Endothelial cell of umbilical vein (primary cell): Measurements from ENCODE around the gene UIMC1. TPM values are rescaled to one million over a fixed set of nuclear protein-coding genes. Genes with fewer than 3 reads are reported as not detected.

Experiments
- BruUV-seq: library from RNA; stranded (reverse); fragments of 400-500 nt; replicated peaks from 2 replicates; lab custom pipeline; 2021; lab: Mats Ljungman, UMichigan
- CTCF ChIA-PET: fragments of 300-600, 350-600 bp; sonication (Branson Sonifier 250); formaldehyde crosslinking; loops from one replicate; lab custom pipeline; 2021; ENCODE audit warnings: antibody characterized with exemption, inconsistent platforms; lab: Charles Lee
- POLR2A ChIA-PET: fragments of 300-600, 350-600 bp; sonication (Branson Sonifier 250); formaldehyde crosslinking; loops from one replicate; lab custom pipeline; 2021; ENCODE audit warnings: antibody characterized with exemption, inconsistent platforms; lab: Charles Lee
- DNase-seq: peaks from one replicate; pipeline ENCODE4 v3.0.0-alpha.2; 2011; ENCODE audit warnings: low read depth, low spot score
- FAIRE-seq: peaks from 2 replicates; lab custom pipeline; 2011; peaks lifted over from hg19 to GRCh38; lab: Jason Lieb, UNC
- H2AFZ ChIP-seq: 2 replicates; pipeline ENCODE4 v1.6.0; 2012; ENCODE audit warnings: low read depth, low read length, control low read depth, inconsistent platforms
- H3K27ac ChIP-seq: 2 replicates; pipeline ENCODE4 v1.5.1; 2011; ENCODE audit warnings: low read depth, mild to moderate bottlenecking, control low read depth, low read length, moderate library complexity; ENCODE audit not compliant: insufficient read depth
- H3K27me3 ChIP-seq, 2 experiments: 2 replicates each; pipeline versions ENCODE4 v1.6.0 to v1.6.1; 2011; ENCODE audit warnings: low read length in 2 of 2, mixed read lengths in 1 of 2; ENCODE audit not compliant: control insufficient read depth in 2 of 2, insufficient read depth in 2 of 2
- H3K36me3 ChIP-seq, 2 experiments: 2 replicates in 1 of 2; 3 replicates in 1 of 2; pipeline ENCODE4 v1.5.1; 2011; ENCODE audit warnings: low read length in 2 of 2, mild to moderate bottlenecking in 1 of 2, moderate library complexity in 1 of 2; ENCODE audit not compliant: control insufficient read depth in 2 of 2, insufficient read depth in 2 of 2; ENCODE audit errors: extremely low read depth in 1 of 2
- H3K4me1 ChIP-seq: 3 replicates; pipeline ENCODE4 v1.5.1; 2011; ENCODE audit warnings: mild to moderate bottlenecking, low read length; ENCODE audit not compliant: control insufficient read depth, insufficient read depth; ENCODE audit errors: extremely low read depth
- H3K4me2 ChIP-seq: 2 replicates; pipeline ENCODE4 v1.6.1; 2011; ENCODE audit warnings: low read length, control low read depth, mixed read lengths; ENCODE audit not compliant: insufficient read depth
- H3K4me3 ChIP-seq, 3 experiments: fragments of 200-600 bp in 1 of 3; sonication (generic), shearing (Covaris generic) in 1 of 3; replicated peaks in 1 of 3; 2 replicates each; pipeline ENCODE4 v1.5.1; 2011 to 2016; ENCODE audit warnings: control low read depth in 3 of 3, low read length in 3 of 3, mild to moderate bottlenecking in 2 of 3, inconsistent platforms in 1 of 3, low read depth in 1 of 3, moderate library complexity in 1 of 3; ENCODE audit not compliant: insufficient read depth in 1 of 3
- H3K79me2 ChIP-seq: 2 replicates; pipeline ENCODE4 v1.6.0; 2012; ENCODE audit warnings: low read length, inconsistent platforms; ENCODE audit not compliant: control insufficient read depth, insufficient read depth
- H3K9ac ChIP-seq: replicated peaks from 2 replicates; pipeline ENCODE3; 2011; ENCODE audit warnings: low read length, control low read depth; ENCODE audit not compliant: insufficient read depth; ENCODE audit errors: extremely low read depth
- H3K9me1 ChIP-seq: replicated peaks from 3 replicates; pipeline ENCODE4 v1.6.0; 2011; ENCODE audit warnings: mild to moderate bottlenecking, low read length; ENCODE audit not compliant: control insufficient read depth, insufficient read depth; ENCODE audit errors: extremely low read depth
- H3K9me3 ChIP-seq: replicated peaks from 2 replicates; pipeline ENCODE4 v1.5.1; 2012; ENCODE audit warnings: low read length, inconsistent platforms; ENCODE audit not compliant: control insufficient read depth, insufficient read depth
- H4K20me1 ChIP-seq: replicated peaks from 2 replicates; pipeline ENCODE3; 2011; ENCODE audit warnings: mild to moderate bottlenecking, low read length; ENCODE audit not compliant: control insufficient read depth, insufficient read depth; ENCODE audit errors: extremely low read depth
- EZH2 ChIP-seq: IDR thresholded peaks from 2 replicates; pipeline ENCODE4 v1.6.1; 2012; ENCODE audit warnings: borderline replicate concordance, low read depth, mild to moderate bottlenecking, moderate library complexity, low read length, inconsistent platforms; ENCODE audit not compliant: severe bottlenecking
- FOS ChIP-seq: IDR thresholded peaks from 2 replicates; pipeline ENCODE4 v1.6.1; 2011; ENCODE audit warnings: mild to moderate bottlenecking, low read length, moderate library complexity, borderline replicate concordance; ENCODE audit not compliant: insufficient read depth
- GATA2 ChIP-seq: IDR thresholded peaks from 2 replicates; pipeline ENCODE4 v1.7.0; 2011; ENCODE audit warnings: low read depth, mild to moderate bottlenecking, moderate library complexity, mixed read lengths, low read length; ENCODE audit not compliant: insufficient read length, insufficient read depth
- JUN ChIP-seq: IDR thresholded peaks from 2 replicates; pipeline ENCODE4 v1.6.1; 2011; ENCODE audit warnings: borderline replicate concordance, low read depth; ENCODE audit not compliant: insufficient read length, insufficient read depth
- MYC ChIP-seq: IDR thresholded peaks from one replicate; pipeline ENCODE4 v1.6.1; 2011; ENCODE audit warnings: mild to moderate bottlenecking, low read depth, low read length
- POLR2A ChIP-seq: IDR thresholded peaks from 2 replicates; pipeline ENCODE4 v1.6.1; 2012; ENCODE audit warnings: low read depth, mild to moderate bottlenecking, control low read depth, low read length
- POLR2AphosphoS5 ChIP-seq: IDR thresholded peaks from 2 replicates; pipeline ENCODE4 v1.6.1; 2012; ENCODE audit warnings: low read depth, mild to moderate bottlenecking, control low read depth, low read length, moderate library complexity; ENCODE audit not compliant: insufficient read depth
- dilution Hi-C: fragments of 300-500 bp; cut with MboI; formaldehyde crosslinking; loops from one replicate; pipeline ENCODE4 v1.15.0; 2019; ENCODE audit warnings: low sequenced_read_pairs; ENCODE audit not compliant: extremely low pct_ligation_motif_present
- intact Hi-C: fragments of 100-400 bp; cut with micrococcal nuclease; formaldehyde crosslinking; loops from one replicate; pipeline ENCODE4 v1.10.0; 2022
- polyA plus RNA-seq, 4 experiments: library from polyadenylated mRNA; depleted of rRNA in 3 of 4; stranded (reverse) in 3 of 4; unstranded in 1 of 4; fragments of >200 nt; gene quantifications; 2 replicates each; pipeline versions ENCODE4 v1.2.1 to v1.2.3, GENCODE V29; 2011 to 2012; ENCODE audit warnings: missing spikeins in 1 of 4
- total RNA-seq: library from RNA; stranded (reverse); gene quantifications from 2 replicates; pipeline ENCODE4 v1.2.3, GENCODE V29; 2021
- TF ChIP-seq, protein P1 (sequence below), 2 donors: IDR thresholded peaks; 1 replicate in 1 of 2; 2 replicates in 1 of 2; pipeline ENCODE4 v1.5.1; 2011; ENCODE audit warnings: low read length in 2 of 2, mild to moderate bottlenecking in 2 of 2, moderate library complexity in 2 of 2, control low read depth in 1 of 2, inconsistent platforms in 1 of 2, low read depth in 1 of 2; ENCODE audit not compliant: insufficient read depth in 1 of 2; ENCODE audit errors: extremely low read depth in 1 of 2
- TF ChIP-seq, protein P2 (sequence below): IDR thresholded peaks from 2 replicates; pipeline ENCODE4 v1.6.1; 2011; ENCODE audit not compliant: insufficient read depth, insufficient read length

UIMC1 gene
- total and polyA plus RNA-seq, 2 donors (not counting 3 experiments of a cell fraction or from before 2014, with no cell fraction given): 17.2 to 60.1 TPM

DNA sequence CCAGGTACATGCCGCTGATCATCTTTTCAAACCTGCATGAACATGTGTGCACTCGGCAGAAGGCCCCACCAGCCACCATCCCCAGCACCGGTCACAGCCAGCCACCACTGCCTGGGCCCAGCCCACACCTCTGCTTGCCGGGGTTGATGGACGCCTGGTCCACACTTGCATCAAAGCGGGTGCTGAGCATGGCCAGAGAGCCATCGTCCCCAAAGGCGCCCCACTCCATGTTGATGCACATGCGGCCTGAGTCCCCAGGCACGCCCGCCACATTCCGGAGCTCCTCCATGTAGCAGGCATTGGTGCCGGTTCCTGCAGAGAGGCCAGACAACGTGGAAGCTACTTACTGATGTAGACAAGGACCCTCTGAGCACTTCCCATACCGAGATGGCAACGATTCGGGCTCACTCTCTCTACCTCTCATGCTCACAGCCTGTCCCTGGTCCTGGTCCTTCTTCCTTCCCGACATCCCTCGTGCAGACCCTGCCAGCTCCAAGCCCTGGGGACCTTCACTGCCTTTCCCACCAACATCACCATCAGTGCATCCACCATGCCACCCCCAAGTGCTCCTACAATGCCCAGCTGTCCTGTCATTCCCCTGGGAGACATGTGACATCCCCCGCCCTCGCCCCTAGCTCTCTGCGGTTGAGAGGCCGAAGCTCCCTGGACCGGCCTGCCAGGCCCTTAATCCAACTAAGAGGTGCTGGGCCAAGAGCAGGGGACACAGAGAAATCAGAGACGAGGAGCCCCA lies 124.6 kb downstream of the UIMC1 start:
- dilution Hi-C loops: no loop called here
- POLR2A ChIA-PET: no interaction called here
- no peak overlapping the region for H2AFZ ChIP-seq

DNA sequence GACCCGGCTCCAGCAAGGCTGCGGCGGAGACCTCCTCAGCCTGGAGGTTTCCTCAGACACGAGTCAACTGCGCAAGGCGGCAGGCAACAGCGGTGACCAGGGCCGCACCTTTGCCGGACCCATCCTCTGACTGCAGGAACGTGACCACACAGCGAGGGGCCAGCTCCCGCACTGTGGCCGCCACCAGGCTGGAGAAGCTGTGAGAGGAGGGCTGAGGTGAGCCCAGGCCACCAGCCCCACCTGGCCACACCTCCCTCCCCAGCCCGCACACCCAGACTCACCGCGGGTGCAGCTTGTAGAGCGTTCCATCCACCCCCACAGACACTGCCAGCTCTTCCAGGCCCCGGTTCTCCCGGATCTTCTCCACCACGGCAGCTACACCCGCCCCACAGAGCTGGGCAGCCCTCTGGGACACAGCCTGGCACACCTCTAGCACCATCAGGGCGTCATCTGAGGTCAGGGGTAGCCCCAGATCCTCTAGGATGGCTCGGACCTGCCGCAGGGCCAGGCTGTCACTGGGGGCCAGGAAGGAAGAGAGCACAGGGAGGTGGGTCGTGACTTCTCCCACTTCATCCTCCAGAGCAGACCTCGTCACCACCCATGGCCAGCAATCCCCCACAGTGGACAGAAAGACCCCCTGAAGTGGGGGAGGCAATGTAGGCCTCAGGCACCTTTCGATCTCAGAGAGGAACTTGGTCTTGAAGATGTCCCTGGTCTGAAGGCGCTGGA lies 125.4 kb downstream of the UIMC1 start:
- Histone ChIP-seq H3K4me3 (no peak overlapping the region), H3K9me3 (no peaks in the 10 kb centered on the region), H3K36me3 (no peaks in the 10 kb centered on the region), H3K27ac (no peak overlapping the region), H3K27me3 (peaks cover 0 to 3% of the 10 kb centered on the region in 2 experiments), H3K9ac (no peak overlapping the region), H3K79me2 (no peaks in the 10 kb centered on the region), H2AFZ (no peak overlapping the region), H3K4me1 (no peaks in the 10 kb centered on the region), H3K4me2 (no peak overlapping the region), H3K9me1 (no peaks in the 10 kb centered on the region), H4K20me1 (no peaks in the 10 kb centered on the region)
- ChIA-PET POLR2A (no interaction called here), CTCF (interaction anchor here (1.1 kb wide), 1 partner anchor 221 kb away, joined by 3 read pairs; no protein-coding TSS in a partner anchor)
- intact Hi-C loops: loop anchor here (10.0 kb wide), 1 partner anchor 216 kb away; no protein-coding TSS in a partner anchor
- BruUV-seq: no TSS peak
- no peak for TF ChIP-seq JUN
- TF ChIP-seq POLR2A: no peak
- no peak for TF ChIP-seq EZH2
- TF ChIP-seq, protein P1, sequence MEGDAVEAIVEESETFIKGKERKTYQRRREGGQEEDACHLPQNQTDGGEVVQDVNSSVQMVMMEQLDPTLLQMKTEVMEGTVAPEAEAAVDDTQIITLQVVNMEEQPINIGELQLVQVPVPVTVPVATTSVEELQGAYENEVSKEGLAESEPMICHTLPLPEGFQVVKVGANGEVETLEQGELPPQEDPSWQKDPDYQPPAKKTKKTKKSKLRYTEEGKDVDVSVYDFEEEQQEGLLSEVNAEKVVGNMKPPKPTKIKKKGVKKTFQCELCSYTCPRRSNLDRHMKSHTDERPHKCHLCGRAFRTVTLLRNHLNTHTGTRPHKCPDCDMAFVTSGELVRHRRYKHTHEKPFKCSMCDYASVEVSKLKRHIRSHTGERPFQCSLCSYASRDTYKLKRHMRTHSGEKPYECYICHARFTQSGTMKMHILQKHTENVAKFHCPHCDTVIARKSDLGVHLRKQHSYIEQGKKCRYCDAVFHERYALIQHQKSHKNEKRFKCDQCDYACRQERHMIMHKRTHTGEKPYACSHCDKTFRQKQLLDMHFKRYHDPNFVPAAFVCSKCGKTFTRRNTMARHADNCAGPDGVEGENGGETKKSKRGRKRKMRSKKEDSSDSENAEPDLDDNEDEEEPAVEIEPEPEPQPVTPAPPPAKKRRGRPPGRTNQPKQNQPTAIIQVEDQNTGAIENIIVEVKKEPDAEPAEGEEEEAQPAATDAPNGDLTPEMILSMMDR (IDR thresholded peaks at IDR 0.05; ENCODE audit: extremely low read depth in 1 of 2, insufficient read depth in 1 of 2, low read depth in 1 of 2, low read length in 2 of 2): no peak
- TF ChIP-seq POLR2AphosphoS5: no peak
- TF ChIP-seq FOS: no peak
- TF ChIP-seq GATA2: no peak
- no peak for TF ChIP-seq MYC
- TF ChIP-seq, protein P2, sequence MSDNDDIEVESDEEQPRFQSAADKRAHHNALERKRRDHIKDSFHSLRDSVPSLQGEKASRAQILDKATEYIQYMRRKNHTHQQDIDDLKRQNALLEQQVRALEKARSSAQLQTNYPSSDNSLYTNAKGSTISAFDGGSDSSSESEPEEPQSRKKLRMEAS: no peak
- dilution Hi-C loops: no loop called here
- DNase-seq (no peak), FAIRE-seq (no peak)

More for the DNA sequence above, 124.6 kb downstream of the UIMC1 start:
- DNase-seq: no peak
- H3K9ac ChIP-seq: no peak overlapping the region
- H3K9me1 ChIP-seq: no peaks in the 10 kb centered on the region
- H4K20me1 ChIP-seq: no peaks in the 10 kb centered on the region
- CTCF ChIA-PET: interaction anchor here (2.0 kb wide), 1 partner anchor 222 kb away, joined by 5 read pairs; no protein-coding TSS in a partner anchor
- H3K4me1 ChIP-seq: no peaks in the 10 kb centered on the region
- no peak for FAIRE-seq
- H3K9me3 ChIP-seq: no peaks in the 10 kb centered on the region
- H3K27ac ChIP-seq: no peak overlapping the region
- no TSS peak for BruUV-seq
- no peak overlapping the region for H3K4me2 ChIP-seq
- no peak for TF ChIP-seq POLR2A
- no peak for TF ChIP-seq JUN
- TF ChIP-seq, protein P2: no peak
- intact Hi-C loops: loop anchor here (10.0 kb wide), 1 partner anchor 217 kb away; no protein-coding TSS in a partner anchor
- H3K36me3 ChIP-seq: no peaks in the 10 kb centered on the region
- peaks cover 0 to 3% of the 10 kb centered on the region in 2 experiments for H3K27me3 ChIP-seq
- H3K4me3 ChIP-seq: no peak overlapping the region
- no peaks in the 10 kb centered on the region for H3K79me2 ChIP-seq
